Type B pancreatic cell (in vitro differentiated cells): ENCODE results near the gene ITGA8. TPM values are rescaled to one million over a fixed set of nuclear protein-coding genes. Genes with fewer than 3 reads are reported as not detected.
"Not testable (repeated sequence)": the region's sequence is repeated elsewhere in the genome, so short reads cannot be mapped to it uniquely, and the experiment has no call there.

Source experiments
- DNase-seq: peaks from one replicate; pipeline ENCODE4 v3.0.0; 2021; ENCODE audit warnings: mixed read lengths; ENCODE audit not compliant: unreplicated experiment; ENCODE audit errors: extremely low spot score
- H3K27ac Mint-ChIP-seq: 2 replicates; pipeline ENCODE4 v1.8.0; 2021; ENCODE audit warnings: mild to moderate bottlenecking, mixed read lengths
- H3K27me3 Mint-ChIP-seq: 2 replicates; pipeline ENCODE4 v1.8.0; 2021; ENCODE audit warnings: mixed read lengths
- H3K36me3 Mint-ChIP-seq: 2 replicates; pipeline ENCODE4 v1.8.0; 2021; ENCODE audit warnings: mixed read lengths
- H3K4me1 Mint-ChIP-seq: one replicate; pipeline ENCODE4 v1.8.0; 2021; ENCODE audit warnings: mixed read lengths; ENCODE audit not compliant: unreplicated experiment
- H3K4me3 Mint-ChIP-seq: 2 replicates; pipeline ENCODE4 v1.8.0; 2021; ENCODE audit warnings: mild to moderate bottlenecking, mixed read lengths
- H3K9me3 Mint-ChIP-seq: 2 replicates; pipeline ENCODE4 v1.8.0; 2021; ENCODE audit warnings: mixed read lengths
- CTCF ChIP-seq: fragments of 200-600 bp; sonication (generic); conservative IDR thresholded peaks from 2 replicates; pipeline ENCODE4 v1.5.0; 2021; ENCODE audit warnings: antibody characterized with exemption, mild to moderate bottlenecking
- total RNA-seq: library from RNA; stranded (reverse); gene quantifications from 2 replicates; pipeline ENCODE4 v1.2.1, GENCODE V29; 2021; ENCODE audit warnings: low replicate concordance

The ITGA8 gene
- total RNA-seq, 1 donor from 2014 or later, result 10.1 TPM

GRCh38 chr10:15587271-15587670, 132.5 kb downstream of the ITGA8 start:
- Mint-ChIP-seq H3K9me3 (no peaks in the 10 kb centered on the region), H3K27ac (no peak overlapping the region), H3K36me3 (no peaks in the 10 kb centered on the region), H3K4me3 (no peak overlapping the region), H3K4me1 (peaks cover 6% of the 10 kb centered on the region), H3K27me3 (no peaks in the 10 kb centered on the region)
- no peak for TF ChIP-seq CTCF
- DNase-seq, result no peak

- Mint-ChIP-seq H3K27ac (no peak overlapping the region), H3K36me3 (no peaks in the 10 kb centered on the region), H3K4me1 (peaks cover 6% of the 10 kb centered on the region), H3K9me3 (no peaks in the 10 kb centered on the region), H3K4me3 (no peak overlapping the region), H3K27me3 (no peaks in the 10 kb centered on the region)
- no peak for DNase-seq
- peak; percentile 82 for TF ChIP-seq CTCF
Observed at GRCh38 chr10:15585303-15585715, 134.4 kb downstream of the ITGA8 start.

DNA sequence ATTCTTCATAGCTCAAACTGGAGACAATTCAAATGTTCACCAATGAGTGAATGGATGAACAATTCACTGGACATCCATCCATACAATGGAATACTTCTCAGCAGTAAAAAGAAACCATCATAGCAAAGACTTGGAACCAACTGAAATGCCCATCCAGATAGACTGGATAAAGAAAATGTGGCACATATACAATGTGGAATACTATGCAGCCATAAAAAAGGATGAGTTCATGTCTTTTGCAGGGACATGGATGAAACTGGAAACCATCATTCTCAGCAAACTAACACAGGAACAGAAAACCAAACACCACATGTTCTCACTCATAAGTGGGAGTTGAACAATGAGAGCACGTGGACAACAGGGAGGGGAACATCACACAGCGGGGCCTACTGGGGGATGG, 136.8 kb downstream of the ITGA8 start:
- not testable (repeated sequence) for H3K27me3 Mint-ChIP-seq, DNase-seq, H3K4me1 Mint-ChIP-seq, H3K9me3 Mint-ChIP-seq, H3K27ac Mint-ChIP-seq, H3K4me3 Mint-ChIP-seq, H3K36me3 Mint-ChIP-seq

DNA sequence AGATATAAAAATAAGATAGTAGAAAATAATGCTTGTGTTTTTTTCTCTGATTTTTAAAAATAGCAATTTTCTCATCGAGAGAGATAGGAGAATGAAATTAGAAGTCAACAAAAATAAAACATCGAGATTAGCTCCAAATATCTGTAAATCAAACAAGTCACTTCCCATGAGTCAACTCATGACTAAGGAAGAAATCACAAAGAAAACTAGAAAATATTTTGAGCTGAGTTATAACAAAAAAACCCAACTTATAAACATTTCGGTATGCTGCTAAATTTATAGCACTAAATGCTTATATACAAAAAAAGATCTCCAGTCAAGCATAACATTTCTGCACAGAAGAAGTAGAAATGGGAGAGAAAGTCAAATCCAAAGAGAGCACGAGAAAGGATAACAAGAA, 140.1 kb downstream of the ITGA8 start:
- TF ChIP-seq CTCF, result no peak
- no peaks in the 10 kb centered on the region for H3K36me3 Mint-ChIP-seq
- no peaks in the 10 kb centered on the region for H3K27me3 Mint-ChIP-seq
- no peaks in the 10 kb centered on the region for H3K4me1 Mint-ChIP-seq
- no peaks in the 10 kb centered on the region for H3K9me3 Mint-ChIP-seq
- no peak overlapping the region for H3K27ac Mint-ChIP-seq
- DNase-seq, result no peak
- H3K4me3 Mint-ChIP-seq, result no peak overlapping the region

DNA sequence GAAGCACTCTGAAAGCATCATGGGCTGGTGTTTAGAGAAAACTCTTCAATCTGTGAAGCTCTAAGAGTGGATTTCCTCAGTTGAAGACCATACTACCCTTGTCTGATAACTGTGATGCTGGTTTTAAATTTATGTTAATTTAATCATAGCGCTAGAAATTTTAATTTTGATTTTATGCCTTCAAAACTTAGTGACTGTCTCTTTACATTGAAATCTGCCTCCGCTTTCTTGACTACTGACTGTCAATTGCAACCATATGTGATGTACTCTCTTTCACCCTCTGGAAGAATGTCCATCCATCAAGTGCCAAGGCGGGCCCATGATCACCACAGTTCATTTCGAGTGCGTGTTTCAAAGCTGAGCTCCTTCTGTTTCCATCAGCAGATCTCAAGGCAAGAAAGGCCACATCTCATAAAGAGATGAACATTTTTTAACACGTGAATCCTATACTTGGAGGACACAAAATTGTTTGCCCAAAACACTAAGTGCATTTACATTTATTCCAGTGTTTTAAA, 147.1 kb downstream of the ITGA8 start:
- H3K27me3 Mint-ChIP-seq, result no peaks in the 10 kb centered on the region
- no peak overlapping the region for H3K4me3 Mint-ChIP-seq
- no peak overlapping the region for H3K27ac Mint-ChIP-seq
- no peak for DNase-seq
- H3K9me3 Mint-ChIP-seq, result no peaks in the 10 kb centered on the region
- H3K36me3 Mint-ChIP-seq, result no peaks in the 10 kb centered on the region
- peaks cover 4% of the 10 kb centered on the region for H3K4me1 Mint-ChIP-seq
- TF ChIP-seq CTCF, result no peak

DNA sequence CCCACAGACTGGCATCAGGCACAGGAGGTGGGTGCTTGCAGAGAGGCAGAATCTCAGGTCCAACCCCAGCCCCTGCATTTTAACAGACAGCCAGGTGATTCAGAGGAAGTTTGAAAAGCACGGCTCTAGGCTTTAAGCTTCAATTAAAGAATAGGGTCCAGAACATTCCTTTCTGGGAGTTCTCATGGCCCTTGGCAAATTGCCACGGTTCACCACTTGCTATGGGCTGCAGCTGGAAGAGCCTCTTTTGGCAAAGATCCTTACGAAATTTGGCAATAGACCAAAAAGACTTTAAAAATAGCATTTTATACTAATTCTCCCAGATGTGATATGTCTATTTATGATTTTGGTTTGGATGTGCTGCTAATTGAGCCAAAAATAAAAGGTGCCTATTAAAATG, 148.1 kb downstream of the ITGA8 start:
- no peaks in the 10 kb centered on the region for H3K36me3 Mint-ChIP-seq
- no peaks in the 10 kb centered on the region for H3K9me3 Mint-ChIP-seq
- peaks cover 4% of the 10 kb centered on the region for H3K4me1 Mint-ChIP-seq
- TF ChIP-seq CTCF, result no peak
- DNase-seq, result no peak
- no peak overlapping the region for H3K4me3 Mint-ChIP-seq
- no peak overlapping the region for H3K27ac Mint-ChIP-seq
- H3K27me3 Mint-ChIP-seq, result no peaks in the 10 kb centered on the region
